ENCODE measurements around the gene LRP2.

The LRP2 gene

GRCh38 chr2:169080250-169081069 is 281.9 kb downstream of the LRP2 start:
- DNase-seq, result no peak

GRCh38 chr2:169077674-169078240 is 284.6 kb downstream of the LRP2 start:
- DNase-seq, result no peak

Data from CD4-positive, alpha-beta T cell treated with Interleukin-10 for 1 hour (primary cell).